Activated T-cell treated with anti-CD3 and anti-CD28 coated beads for 4 hours (primary cell): Measurements from ENCODE around the gene UPF1.

Source experiments
- DNase-seq: peaks from one replicate; pipeline ENCODE4 v3.0.0-alpha.2; 2020

UPF1 gene

DNA sequence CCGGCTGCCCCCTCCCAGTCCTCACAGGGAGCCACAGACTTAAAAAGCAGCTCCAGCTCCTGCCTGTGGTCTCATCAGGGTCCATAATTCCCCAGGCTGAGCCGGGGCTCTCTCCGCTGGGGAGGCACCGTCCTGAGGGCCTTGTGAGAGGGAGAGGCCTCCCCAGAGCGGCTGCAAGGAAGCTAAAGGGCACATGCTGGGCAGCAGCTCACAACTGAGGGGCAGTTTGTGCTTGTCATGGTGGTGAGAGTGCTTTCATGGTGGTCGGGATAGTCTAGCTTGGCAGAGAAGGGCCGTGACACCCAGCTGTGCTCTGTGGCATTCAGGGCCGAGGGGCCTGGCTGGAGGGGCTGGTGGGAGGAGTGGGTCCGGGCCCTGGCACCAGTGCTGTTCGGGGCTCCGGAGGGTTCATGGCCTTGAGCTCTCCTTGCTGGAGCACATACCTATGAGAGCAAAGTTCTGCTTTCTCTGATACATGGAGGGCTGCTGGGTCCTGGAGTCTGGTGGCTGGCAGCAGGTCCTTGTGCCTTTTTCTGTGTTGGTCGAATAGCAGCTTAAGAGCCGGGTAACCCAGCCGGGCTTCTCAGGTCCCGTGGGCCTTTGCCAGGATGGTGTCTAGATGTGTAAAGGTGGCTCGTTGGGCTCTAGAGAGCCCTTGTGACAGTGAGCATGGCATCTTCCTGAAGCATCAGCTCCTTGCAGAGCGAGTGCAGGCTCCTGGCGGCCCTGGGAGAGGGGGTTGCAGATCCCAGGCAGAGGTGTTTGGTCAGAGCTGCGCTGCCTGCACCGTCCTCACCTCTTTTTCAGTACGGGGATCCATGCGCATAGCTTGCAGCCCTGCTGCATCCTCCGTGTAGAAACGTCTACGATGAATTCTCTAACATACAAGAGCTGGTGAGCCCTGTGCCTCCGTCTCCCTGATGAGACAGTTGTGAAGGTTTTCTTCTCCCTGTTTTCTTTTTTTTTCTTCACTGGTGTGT is 8.8 kb downstream of the UPF1 start:
- DNase-seq, result no peak

DNA sequence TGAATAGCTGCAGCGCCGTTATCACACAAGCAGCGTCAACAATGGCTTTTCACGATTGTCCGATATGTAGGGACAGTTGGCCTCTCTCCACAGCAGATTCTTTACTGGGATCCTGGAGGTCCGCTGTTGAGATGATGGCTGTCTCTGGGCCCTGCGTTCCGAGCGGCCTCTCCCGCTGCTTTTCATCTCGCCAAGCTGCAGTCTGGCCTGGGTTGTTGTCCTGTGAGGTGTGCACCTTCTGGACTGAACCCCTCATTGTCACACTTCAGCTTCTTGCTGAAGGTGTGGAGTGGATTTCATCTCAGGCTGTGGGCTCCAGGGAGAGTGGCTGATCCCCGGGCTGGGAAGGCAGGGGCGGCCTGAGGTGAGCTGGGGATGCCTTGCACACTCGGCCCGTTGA is 9.6 kb downstream of the UPF1 start:
- DNase-seq, result no peak

DNA sequence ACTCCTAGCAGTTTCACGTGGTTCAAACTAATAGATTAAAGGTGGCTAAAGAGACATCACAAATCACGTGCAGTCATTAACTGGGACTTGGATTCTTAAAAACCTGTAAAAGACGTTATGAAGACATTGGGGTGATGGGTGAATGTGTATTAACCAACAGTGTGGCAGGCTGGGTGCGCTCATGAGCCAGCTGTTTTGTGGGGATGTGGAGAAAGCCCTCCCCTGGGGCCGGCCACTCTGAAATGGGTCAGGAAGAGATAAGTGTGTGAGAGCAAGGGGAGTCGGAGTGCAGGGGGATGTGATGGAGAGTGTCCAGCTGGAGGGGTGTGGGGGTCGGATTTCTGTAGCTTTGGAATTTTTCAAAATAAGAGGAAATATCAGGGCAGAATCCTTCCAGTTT is 10.4 kb downstream of the UPF1 start:
- no peak for DNase-seq

DNA sequence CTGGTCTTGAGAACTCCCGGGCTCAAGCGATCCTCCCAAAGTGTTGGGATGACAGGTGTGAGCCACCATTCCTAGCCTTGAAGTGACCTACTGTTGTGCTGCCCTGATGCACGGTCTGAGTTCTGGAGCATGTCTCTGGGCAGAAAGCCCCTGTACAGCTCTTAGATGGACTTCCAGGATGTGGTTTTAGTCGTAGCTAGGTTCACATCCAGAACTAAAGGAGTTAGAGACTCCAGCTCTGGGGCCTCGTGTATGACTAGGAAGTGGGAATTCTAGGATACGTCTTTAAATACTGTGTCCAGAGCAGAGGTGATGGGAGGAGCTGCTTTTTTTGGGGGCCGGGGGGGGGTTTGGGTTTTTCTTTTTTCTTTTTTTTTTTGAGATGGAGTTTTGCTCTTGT is 12.2 kb downstream of the UPF1 start:
- DNase-seq, result no peak

DNA sequence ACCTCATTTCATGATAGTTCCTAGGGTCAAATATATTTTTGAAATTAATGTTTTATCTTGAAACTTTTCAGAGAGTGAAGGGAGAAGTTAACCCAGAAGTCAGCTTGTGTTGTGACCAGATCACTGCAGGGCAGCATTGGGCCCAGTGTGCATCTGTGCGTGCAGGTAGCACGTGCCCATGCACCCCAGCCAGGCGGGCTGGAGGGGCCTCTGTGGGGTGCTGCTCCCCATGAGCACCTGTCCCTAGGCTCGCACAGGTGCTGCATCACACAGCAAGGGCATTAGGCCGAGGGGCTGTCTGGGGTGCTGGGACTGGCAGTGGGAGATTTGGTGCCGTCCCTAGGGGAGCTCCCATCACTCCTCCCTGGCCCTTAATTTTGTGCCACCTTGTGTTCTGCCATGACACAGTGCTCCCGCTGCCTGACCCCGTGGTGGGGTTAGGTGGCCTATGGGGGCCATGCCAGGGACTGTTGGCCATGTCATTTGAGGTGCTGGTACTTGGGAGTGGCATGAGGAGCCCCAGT is 13.1 kb downstream of the UPF1 start:
- no peak for DNase-seq

DNA sequence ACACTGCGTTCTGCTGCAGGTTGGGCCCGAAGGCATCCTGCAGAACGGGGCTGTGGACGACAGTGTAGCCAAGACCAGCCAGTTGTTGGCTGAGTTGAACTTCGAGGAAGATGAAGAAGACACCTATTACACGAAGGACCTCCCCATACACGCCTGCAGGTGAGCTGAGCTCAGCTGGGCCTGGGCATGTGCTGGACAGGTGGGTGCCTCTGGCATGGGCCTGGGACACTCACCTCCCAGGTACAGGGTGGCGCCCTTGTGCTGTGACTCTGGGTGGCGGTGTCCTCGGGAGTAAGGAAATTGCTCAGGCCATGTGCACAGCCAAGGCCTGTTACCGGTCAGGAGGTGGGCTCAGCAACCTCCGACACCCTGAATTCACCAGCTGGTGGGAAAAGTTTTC is 14.2 kb downstream of the UPF1 start:
- no peak for DNase-seq

DNA sequence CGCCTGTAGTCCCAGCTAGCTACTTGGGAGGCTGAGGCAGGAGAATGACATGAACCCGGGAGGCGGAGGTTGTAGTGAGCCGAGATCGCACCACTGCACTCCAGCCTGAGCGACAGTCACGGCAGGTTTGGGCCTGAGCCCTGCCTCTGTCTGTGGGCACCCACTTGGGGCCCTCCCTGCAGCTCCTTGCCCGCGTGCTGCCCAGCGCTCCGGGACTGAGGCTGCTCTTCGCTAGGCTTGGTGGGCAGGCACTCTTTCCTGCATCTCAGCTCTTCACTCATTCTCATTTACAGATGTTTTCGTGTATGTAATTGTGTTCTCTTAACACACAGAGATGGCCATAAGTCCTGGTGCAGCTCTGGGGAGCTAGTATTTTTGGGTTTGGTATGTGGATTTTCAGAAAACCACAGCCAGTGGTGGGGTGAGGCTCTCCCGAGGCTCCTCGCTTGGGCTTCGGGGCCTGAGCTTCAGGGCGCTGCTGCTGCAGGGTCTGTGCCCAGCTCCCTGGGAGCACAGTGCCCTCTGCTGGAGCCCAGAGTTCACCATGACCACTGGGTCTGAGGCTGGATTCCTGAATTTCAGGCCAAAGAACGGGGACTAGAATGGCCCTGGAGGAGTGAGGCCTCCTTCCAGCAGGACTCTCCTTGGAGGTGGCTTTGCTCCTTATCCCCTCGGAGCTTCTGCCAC is 15.2 kb downstream of the UPF1 start:
- DNase-seq, result peak; percentile 50

DNA sequence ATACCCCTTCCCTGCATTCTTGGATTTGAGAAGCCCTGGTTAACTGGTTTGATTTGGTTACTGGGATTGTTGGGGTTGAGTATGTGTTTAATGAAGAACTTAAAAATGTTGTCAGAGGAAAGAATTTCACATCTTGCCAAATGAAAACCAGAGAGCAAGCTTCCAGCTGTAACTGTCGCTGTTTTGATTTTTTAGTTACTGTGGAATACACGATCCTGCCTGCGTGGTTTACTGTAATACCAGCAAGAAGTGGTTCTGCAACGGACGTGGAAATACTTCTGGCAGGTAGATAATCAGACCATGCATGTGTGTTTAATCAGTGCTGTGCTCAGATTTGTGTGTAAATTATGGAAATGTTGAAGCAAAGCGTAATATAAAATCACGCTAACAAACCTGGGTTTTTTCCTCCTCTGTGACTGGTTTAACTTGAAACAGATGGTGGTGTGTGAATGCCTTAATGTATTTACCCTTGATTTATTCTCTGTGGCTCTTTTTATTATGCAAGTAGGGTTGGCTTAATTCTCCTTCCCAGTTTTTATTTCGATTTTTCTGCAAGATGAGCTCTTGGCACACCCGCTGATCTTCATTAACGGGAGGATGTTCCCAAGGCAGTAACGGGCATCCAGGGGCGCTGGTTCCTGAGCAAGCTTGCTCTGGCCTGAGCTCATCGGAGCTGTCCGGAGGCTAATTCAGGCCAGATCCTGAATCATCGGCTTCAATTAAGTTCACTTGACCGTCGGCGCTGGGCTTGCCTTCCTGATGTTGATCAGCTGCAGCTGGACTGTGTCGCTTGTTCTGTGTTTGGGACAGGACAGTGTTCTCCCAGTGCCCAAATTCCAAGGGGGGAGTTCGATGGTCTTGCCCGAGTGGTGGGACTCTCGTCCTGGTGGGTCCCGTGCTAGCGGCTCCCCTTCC is 16.0 kb downstream of the UPF1 start:
- DNase-seq, result no peak

DNA sequence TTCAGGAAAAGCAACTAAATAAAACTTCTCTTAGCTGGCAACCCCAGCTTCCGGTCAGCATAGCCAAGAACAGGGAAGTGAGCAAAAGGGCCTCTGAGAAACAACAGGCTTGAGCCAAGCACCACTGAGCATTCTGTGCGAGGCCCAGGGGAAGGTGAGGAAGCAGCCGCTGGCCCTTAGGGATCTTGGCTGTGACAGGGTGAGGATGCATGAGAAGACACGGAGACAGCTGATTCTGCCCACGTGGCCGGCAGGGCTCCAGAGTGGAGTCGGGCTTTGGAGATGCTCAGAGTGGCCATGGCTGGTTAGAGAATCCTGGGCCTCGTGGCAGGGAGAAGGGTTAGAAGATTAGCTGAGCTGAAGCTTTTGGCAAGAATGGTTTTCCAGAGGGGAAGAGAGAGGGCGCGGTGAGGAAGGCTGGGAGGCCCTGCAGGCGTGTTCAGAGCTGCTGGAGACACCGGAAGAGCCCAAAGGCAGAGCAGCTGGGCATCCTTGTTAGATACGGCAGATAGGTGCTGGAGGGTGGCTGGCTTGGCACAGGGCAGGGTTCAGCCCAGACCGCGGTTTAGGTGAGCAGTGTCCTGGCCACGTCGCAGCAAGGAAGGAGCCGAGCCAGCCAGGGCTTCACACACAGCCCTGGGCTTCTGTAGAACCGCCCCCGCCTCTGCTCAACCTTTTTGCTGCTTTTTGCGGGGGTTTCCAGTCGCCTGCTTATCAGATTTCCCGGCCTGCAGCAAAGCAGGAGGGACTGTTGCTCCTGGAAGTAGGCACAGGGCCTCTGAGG is 17.3 kb downstream of the UPF1 start:
- no peak for DNase-seq

DNA sequence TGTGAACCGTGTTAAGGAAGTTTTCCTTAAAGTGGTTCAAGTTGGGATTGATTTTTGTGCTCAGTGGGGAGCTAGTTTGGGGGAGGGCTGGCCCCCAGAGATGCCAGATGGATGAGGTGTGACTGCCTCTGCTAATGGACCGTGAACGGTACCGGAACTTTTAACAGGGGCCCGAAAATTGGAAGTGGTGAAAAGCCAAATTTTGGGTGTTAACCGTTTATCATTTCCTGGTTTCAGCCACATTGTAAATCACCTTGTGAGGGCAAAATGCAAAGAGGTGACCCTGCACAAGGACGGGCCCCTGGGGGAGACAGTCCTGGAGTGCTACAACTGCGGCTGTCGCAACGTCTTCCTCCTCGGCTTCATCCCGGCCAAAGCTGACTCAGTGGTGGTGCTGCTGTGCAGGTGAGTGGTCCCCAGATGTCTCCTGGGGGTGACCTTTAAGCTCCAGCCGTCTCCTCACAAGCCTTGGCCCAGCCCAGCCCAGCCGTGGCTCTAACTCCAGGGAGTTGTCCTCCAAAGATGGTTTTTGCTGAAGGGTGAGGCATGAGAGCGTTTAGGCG is 18.2 kb downstream of the UPF1 start:
- no peak for DNase-seq

DNA sequence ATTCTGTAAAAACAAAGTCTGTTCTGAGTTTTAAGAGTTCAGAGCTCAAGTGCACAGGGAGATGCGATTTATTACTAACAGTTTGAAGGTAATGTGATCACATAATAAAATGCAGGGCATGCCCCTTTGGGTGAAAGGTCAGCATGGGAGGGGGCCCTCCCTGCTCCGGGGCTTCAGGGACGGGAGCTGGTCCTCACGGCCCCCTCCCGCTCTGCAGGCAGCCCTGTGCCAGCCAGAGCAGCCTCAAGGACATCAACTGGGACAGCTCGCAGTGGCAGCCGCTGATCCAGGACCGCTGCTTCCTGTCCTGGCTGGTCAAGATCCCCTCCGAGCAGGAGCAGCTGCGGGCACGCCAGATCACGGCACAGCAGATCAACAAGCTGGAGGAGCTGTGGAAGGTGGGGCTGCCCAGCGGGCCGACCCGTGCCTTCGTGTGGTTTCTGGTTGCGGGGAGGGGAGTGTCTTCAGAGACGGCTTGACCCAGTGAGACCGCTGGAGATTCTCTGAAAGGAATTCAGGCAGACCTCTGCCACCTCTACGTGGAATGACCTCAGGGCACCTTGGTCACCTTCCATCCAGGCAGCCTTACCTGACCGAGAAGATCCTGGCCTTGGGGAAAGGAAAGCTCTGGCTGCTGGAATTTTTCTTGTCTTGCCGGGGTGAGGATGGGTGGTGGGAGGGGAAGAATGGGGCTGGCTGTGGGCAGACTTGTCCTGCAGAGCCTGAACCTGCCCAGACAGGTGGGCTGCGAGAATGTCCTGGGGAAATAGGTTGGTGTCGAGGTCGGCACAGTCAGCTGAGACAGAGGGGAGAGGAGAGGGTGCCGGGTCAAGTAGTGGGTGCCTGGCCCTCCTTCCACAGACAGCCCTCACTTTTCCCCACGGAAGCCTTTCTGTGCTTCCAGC is 19.0 kb downstream of the UPF1 start:
- DNase-seq, result no peak

DNA sequence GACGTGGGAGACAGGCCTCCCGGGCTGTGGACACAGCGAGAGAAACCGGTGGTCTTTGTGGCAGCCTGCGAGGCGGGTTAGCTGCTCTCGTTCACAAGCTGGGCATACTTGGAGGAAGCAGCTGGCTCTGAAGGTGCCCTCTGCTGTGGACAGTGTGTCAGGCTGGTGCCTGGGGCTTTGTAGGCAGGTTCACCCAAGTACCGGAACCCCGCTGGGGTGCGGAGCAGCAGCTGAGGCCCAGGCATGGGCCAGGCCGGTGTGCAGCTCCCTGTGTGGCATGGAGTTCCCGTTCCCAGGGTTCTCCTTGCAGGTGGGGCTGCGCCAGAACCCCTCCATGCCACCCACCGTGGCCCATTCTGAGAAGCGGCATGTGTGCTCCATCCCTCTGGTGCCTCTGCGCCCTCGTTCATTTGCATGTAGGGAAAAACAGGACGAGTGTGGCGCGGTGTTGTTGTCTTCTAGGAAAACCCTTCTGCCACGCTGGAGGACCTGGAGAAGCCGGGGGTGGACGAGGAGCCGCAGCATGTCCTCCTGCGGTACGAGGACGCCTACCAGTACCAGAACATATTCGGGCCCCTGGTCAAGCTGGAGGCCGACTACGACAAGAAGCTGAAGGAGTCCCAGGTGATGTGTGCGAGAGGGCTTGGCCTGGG is 20.0 kb downstream of the UPF1 start:
- DNase-seq, result no peak

DNA sequence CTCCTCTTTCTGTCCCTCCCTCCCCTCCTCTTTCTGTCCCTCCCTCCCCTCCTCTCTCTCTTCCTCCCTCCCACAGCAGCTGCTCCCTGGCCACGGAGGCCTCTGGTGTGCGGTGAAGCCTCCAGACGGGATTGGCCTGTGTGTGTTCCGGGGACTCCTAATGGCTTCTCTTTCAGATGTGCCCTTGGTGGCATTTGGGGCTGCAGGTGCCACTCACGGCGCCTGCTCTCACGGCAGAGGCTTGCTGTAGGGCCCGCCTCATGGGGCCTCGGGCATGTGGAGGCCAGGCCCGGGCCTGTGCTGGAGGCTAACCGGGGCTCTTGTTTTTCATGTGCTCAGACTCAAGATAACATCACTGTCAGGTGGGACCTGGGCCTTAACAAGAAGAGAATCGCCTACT is 20.9 kb downstream of the UPF1 start:
- no peak for DNase-seq

DNA sequence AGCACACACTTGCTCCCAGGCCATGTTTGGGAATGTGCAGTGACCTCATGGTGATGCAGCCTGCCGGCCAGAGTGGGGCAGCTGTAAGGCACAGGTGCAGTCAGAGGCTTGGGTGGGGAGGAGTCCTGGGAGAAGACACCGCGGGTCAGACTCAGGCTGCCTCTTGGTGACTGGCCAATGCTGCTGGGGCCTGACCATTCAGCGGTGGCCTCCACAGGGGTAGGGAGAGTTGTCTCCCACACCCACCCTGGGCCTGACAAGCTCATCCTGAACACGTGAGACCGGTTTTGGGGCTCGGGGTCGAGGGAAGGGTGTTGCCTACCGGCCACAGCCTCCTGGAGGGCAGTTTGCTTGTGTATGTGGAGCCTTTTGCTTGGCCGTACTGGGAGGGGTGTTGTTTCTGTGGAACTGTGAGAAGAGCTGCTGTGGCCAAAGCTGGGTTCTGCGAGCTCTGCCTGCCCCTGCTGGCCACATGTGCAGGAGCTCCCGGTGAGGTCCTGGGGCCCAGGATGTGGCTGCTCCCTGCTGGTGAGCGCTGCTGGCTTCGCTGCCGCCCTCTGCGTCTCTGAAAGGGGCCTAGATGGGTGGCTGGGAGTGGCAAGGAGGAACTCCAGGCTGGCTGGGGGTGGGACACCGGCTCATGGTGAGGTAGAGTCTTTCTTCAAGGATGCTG is 22.1 kb downstream of the UPF1 start:
- no peak for DNase-seq

DNA sequence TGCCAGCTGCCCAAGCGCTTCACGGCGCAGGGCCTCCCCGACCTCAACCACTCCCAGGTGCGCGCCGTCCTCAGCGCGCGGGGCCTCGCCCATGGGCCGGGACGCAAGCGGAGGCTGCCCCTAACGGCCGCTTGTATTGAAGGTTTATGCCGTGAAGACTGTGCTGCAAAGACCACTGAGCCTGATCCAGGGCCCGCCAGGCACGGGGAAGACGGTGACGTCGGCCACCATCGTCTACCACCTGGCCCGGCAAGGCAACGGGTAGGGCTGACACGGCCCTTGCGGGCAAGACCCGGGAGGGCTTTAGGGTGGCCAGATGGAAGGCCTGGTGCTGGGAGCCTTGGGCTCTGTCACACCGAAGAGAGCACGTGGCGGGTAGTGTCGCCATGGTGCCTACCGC is 23.2 kb downstream of the UPF1 start:
- no peak for DNase-seq

DNA sequence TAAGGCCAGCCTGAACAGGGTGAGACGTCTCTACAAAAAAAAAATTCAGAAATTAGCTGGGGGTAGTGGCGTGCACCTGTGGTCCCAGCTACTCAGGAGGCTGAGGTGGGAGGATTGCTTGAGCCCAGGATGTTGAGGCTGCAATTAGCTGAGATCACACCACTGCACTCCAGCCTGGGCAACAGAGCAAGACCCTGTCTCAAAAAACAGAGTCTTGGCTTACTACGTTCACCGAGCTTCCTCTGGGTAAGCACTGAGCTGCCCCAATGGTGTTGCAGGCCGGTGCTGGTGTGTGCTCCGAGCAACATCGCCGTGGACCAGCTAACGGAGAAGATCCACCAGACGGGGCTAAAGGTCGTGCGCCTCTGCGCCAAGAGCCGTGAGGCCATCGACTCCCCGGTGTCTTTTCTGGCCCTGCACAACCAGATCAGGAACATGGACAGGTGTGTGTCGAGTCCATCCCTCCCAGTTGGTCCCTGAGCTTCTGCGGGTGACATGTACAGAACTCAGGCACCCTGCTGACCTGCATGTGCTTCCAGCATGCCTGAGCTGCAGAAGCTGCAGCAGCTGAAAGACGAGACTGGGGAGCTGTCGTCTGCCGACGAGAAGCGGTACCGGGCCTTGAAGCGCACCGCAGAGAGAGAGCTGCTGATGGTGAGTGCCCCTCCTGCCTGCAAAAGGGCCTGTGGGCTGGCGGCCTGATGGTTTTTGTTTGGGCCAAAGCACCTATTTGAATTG is 24.1 kb downstream of the UPF1 start:
- DNase-seq, result no peak

DNA sequence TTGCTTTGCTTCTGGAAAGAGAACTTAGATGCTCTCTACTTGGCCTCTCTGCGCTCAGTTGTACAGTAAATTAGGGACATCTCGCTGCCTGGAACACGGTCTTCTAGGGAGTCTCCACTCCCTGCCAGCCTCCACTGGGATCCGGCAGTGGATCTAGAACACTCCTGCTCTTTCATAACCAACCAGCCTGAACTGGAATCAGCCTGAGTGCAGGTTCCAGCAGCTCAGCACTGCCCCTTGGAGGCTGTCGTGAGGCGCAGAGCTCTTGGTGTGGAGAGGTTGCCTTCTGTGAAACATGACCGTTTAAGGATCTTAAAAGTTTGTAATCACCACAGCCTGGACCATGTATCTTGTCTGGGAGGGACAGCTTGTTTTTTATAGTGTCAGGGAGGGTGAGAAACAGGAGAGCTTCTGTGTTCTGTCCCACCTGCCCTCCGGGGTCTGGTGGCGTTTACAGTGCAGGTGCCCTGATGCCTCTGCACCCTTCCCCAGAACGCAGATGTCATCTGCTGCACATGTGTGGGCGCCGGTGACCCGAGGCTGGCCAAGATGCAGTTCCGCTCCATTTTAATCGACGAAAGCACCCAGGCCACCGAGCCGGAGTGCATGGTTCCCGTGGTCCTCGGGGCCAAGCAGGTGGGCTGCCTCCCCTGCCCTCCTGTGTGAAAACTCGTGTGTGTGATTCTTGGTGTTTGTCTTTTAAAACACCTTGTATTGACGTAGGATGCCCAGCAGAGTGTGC is 24.8 kb downstream of the UPF1 start:
- no peak for DNase-seq

DNA sequence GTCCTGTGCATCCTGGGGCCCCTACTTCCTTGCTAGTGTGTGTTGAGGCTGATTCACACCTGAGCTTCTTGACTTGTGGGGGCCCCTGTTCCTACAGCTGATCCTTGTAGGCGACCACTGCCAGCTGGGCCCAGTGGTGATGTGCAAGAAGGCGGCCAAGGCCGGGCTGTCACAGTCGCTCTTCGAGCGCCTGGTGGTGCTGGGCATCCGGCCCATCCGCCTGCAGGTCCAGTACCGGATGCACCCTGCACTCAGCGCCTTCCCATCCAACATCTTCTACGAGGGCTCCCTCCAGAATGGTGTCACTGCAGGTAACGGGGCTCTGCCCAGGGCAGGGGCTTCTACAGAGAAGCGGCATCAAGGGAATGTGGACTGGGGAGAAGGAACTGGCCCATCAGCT is 25.5 kb downstream of the UPF1 start:
- no peak for DNase-seq
